HG02623 (cell line): ENCODE data around the gene C11orf86.
"Not testable (repeated sequence)": the region's sequence is repeated elsewhere in the genome, so short reads cannot be mapped to it uniquely, and the experiment has no call there.

Source experiments
- ATAC-seq: cut with Tn5 transposase; IDR thresholded peaks from one replicate; pipeline ENCODE4 v1.9.1; 2021; ENCODE audit warnings: moderate library complexity; ENCODE audit not compliant: unreplicated experiment

The C11orf86 gene

GRCh38 chr11:66974724-66975404 lies at the start of gene C11orf86:
Gene C11orf86, plus strand, starts transcription at chr11:66975304. Its CDS starts 59 bp downstream, at chr11:66975363.
- ATAC-seq: no peak

- no peak for ATAC-seq
Observed at GRCh38 chr11:66929753-66930152, 45.4 kb upstream of the C11orf86 start.

- no peak for ATAC-seq
Observed at GRCh38 chr11:66932543-66932942, 42.6 kb upstream of the C11orf86 start.

- no peak for ATAC-seq
Observed at GRCh38 chr11:66933531-66933930, 41.6 kb upstream of the C11orf86 start.

GRCh38 chr11:66934950-66935779 lies 39.9 kb upstream of the C11orf86 start:
- no peak for ATAC-seq

- ATAC-seq: no peak
Observed at GRCh38 chr11:66936311-66936711, 38.8 kb upstream of the C11orf86 start.

GRCh38 chr11:66937193-66937733 lies 37.8 kb upstream of the C11orf86 start:
- ATAC-seq: no peak

- ATAC-seq: no peak
Observed at GRCh38 chr11:66938582-66939135, 36.4 kb upstream of the C11orf86 start.

GRCh38 chr11:66950112-66950535 lies 25.0 kb upstream of the C11orf86 start:
- ATAC-seq: no peak

GRCh38 chr11:66951135-66951534 lies 24.0 kb upstream of the C11orf86 start:
- ATAC-seq: no peak

GRCh38 chr11:66951927-66952337 lies 23.2 kb upstream of the C11orf86 start:
- ATAC-seq: no peak

- no peak for ATAC-seq
Observed at GRCh38 chr11:66953081-66953833, 21.8 kb upstream of the C11orf86 start.

- ATAC-seq: no peak
Observed at GRCh38 chr11:66956689-66957290, 18.3 kb upstream of the C11orf86 start.

- peak; percentile 21 for ATAC-seq
Observed at GRCh38 chr11:66957971-66958231, 17.2 kb upstream of the C11orf86 start.

GRCh38 chr11:66958232-66958955 lies 16.7 kb upstream of the C11orf86 start, which contains the start of gene PC:
Gene PC, minus strand, starts transcription at chr11:66958383. Its CDS starts 86,224 bp downstream, at chr11:66872159.
- ATAC-seq: peak; percentile 80

- ATAC-seq: no peak
Observed at GRCh38 chr11:66958956-66959274, 16.2 kb upstream of the C11orf86 start.

- ATAC-seq: not testable (repeated sequence)
Observed at GRCh38 chr11:66961691-66962213, 13.4 kb upstream of the C11orf86 start.

GRCh38 chr11:66962247-66962646 lies 12.9 kb upstream of the C11orf86 start:
- ATAC-seq: no peak

GRCh38 chr11:66962801-66963200 lies 12.3 kb upstream of the C11orf86 start:
- no peak for ATAC-seq

- ATAC-seq: no peak
Observed at GRCh38 chr11:66964495-66964894, 10.6 kb upstream of the C11orf86 start.
